ENCODE results near the gene SDHAF3.
"Not testable (repeated sequence)": the region's sequence is repeated elsewhere in the genome, so short reads cannot be mapped to it uniquely, and the experiment has no call there.

The SDHAF3 gene

DNA sequence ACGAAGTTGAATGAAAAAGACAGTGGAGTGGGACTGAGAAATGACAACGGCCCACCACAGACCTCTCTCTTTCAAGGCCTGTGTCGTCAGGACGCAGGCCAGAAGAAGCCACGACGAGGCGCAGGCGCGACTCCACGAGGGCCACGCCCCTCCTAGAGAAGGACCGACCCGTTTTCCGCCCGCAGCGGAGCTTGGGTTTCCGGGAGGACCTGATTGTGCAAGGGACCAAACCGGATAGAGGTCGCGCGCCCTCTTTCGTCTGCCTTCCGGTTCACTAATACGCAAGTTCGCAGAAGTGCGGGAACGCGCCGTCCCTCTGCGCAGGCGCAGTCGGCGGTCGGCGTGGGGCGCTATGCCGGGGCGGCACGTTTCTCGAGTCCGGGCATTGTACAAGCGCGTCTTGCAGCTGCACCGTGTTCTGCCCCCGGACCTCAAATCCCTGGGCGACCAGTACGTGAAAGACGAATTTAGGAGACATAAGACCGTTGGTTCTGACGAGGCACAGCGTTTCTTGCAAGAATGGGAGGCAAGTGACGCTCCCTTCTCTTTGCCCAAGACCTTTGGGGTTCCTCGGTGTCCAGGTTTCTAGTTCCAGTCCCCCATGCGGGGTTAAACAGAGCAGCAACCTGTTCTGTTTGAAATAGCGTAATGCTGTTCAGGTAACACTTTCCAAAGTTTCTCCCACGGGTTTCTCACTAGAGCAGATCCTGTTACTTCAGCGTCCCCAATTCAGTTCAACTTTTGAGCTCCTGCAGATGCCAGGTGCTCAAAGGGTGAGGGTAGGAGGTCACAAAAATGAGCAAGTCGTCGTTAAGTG, at the start of gene SDHAF3:
SDHAF3 (plus strand) TSS at position 327 of the 817 bp plus-strand sequence; CDS start at position 353, 26 bp downstream.
- peak; percentile 96 for DNase-seq

DNA sequence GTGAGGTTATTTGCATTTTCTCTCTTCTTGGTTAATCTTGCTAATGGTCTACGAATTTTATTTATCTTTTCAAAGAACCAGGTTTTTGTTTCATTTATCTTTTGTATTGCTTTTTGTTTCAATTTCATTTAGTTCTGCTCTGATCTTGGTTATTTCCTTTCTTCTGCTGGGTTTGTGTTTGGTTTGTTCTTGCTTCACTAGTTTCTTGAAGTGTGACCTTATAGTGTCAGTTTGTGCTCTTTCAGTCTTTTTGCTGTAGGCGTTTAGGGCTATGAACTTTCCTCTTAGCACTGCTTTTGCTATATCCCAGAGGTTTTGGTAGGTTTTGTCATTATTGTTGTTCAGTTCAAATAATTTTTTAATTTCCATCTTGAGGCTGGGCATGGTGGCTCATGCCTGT, 45.5 kb upstream of the SDHAF3 start:
- DNase-seq: not testable (repeated sequence)

DNA sequence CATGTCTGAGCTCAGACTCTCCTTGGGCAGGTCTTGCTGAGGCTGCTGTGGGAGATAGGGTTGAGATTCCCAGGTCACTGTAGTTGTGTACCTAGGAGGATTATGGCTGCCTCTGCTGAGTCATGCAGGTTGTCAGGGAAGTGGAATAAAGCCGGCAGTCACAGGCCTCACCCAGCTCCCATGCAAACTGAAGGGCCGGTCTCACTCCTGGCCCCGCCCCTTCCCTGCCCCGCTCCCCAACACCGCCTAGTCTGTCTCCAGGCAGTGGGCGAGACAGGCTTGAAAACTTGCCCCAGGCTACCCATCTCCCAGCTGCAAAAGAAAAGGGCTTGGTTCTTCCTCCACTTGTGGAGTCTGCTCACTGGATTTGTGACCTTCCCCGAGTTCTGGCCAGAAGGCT, 41.6 kb upstream of the SDHAF3 start:
- DNase-seq: no peak

DNA sequence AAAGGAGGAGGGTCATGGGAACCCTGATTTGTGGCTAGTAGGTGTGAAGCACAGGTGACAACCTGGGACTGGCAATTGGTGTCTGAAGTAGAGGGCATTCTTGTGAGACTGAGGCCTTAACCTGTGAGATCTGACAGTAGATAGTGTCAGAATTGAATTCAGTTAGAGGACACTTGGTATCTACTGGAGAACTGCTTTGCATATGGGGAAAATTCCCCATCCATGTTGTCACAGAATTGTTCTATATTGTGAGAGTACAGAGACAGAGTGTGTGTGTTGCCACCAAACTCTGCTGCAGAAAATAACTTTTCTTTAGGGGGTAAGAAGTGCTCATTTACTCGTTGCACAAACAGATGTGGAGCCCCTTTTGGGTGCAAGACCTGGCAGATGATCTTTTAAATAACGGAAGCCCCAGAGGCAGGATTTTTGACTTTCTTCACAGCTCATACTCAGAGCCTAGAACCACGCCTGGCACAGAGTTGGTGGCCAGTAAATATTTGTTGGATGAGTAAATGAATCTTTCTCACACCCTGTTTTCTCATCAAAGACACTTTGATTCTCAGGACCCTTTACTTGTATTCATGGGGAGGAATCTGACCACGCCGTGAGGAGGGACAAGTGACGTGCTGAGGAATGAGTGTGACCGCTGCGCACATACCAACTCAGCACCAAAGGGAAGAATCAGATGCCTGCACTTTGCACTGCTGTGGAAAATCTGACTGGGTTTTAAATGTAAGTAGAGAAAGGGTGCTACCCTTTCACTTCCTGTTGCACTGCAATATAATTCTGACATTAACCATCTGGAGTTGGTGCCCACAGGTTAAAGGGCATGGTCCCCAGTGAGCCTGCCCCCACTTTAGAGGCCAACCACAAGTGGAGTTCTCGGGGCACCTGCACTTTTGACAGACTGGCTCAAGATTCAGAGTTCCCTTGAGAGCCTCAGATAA, 39.2 kb upstream of the SDHAF3 start:
- no peak for DNase-seq

DNA sequence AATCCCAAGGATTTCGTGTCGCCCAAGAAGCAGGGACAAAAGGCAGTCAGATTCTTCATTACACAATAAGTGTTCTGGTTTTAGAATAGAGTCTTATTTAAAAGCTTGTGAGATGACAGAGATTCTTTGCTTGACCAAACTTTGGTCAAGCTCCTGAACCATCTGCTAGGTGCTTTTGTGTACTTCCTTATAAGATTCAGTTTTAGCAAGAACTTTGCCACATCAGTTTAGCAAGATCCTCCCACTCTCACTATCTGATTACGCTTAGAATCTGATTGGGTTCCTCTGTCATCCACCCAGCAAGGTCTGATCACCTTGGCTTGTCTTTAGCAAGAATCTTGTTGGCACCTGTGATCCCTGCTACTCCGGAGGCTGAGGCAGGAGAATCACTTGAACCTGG, 38.2 kb upstream of the SDHAF3 start:
- no peak for DNase-seq

DNA sequence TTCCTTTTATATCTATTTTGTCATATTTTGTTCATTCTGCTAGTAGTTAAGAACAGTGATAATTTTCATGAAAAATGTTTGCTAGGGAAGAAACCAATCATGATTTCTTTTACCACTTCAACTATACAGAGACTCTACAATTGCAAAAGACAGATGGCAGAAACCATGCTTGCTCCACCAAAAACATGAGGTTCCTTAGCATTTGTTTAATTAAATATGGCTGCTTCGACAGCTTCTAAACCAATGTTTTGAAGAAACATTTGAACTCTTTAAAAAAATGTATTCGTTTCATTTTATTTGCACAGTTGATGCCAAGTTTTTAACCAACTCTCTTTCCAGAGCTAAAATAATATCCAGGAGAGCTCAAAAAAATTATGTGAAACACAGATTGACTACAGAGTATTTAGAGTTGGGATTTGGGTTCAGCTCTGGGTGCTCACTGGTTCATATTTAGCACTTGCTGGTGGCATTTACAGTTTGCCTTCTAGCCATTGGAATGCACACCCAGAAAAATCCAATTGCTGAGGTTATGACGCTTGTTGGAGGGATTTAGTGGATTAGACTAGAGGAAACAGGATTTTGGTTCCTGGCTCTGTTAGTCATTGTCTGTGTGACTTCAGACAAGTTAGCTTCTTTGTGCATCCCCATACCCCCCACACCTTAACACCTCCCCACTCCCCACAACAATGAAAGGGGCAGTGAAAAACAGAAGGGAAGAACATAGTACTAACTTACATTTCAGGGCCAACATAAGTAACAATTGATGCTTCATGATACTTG, 35.8 kb upstream of the SDHAF3 start:
- no peak for DNase-seq

DNA sequence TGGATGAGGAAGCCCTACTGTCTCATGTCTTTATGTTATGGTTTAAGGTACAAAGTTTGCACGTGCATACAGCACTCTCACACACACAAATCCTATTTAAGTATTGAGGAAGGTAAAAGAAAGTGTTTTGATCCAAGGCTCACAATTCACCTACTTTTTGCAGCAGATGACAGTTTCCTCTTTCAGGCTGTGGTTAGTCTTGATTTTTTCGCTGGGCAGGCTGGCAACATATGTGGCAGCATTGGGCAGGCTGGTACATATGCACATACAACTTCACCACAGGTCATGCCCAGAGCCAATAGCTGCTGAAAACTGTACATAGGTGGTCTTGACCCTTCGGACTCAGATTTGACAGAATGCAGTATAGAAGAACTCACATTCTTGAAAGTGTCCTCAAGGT, 29.1 kb upstream of the SDHAF3 start:
- DNase-seq: no peak

DNA sequence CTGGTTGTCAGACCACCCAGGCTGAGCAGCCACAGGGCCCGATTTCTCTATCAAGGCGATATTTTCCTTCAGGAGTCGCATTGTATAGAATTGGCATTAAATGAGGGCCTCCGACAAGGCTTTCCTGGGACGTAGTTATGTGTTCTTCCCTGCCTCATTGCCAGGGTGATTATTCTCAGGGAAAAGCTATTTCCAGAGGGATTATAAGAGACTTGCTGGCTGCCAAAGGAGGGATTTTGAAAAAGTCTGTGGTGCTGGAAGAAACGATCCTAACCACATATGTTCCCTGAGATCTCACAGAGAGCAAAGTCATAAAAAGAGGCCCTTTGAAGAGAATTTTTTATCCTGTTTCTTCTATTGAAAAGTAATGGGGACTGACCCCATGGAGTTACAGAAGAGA, 27.7 kb upstream of the SDHAF3 start:
- no peak for DNase-seq

DNA sequence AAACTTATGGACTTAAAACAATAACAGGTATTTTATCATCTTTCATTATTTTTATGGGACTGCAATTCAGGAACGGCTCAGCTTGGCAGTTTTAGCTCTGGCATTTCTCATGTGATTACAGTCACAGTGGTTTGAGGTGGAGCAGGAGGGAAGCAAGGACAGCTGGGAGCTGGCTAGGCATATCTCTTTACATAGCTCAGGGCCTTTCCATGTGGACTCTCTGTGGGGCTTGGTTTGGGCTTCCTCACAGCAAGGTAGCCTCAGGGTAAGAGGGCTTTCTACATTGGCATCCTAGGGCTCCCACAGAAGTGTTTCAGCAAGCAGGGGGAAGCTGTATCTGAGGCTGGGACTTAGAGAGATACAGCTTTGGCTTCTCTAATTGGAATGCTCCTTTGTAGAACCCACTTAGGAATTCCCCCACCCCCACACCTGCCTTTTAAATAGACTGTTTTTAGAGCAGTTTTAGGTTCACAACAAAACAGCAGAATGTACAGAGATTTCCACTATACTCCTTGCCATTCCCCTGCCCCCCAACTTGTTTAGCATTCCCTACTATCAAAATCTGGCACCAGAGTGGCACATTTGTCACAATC, 26.6 kb upstream of the SDHAF3 start:
- DNase-seq: no peak

DNA sequence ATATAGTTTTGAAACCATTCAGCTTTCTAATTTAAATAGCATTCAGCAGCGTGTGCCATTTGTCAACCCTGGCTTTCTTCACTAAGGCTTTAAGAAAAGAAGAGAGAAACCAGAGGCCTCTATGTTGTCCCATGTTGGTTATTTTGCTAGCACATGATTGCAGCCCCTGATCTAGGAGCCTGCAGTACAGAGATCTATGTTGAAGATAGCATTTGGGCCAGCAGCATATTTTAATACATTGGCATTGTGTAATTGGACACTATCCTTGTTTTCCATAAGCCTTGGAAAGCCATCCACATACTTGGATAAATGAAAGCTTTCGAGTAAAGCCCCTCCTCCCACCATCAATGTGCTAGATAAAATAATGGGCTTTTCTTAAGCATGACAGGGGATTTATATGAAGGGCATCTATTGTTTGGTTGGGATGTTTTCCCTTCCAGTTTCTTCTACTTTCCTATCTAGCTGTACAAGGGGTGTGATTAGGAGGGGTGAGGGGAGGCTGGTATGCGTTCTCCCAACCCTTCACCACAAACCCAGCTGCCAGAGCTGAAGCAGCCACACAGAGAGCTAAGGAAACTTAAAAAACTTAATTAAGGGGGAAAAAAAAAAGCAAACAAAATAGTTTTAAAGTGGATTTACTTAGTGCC, 23.1 kb upstream of the SDHAF3 start:
- DNase-seq: no peak

DNA sequence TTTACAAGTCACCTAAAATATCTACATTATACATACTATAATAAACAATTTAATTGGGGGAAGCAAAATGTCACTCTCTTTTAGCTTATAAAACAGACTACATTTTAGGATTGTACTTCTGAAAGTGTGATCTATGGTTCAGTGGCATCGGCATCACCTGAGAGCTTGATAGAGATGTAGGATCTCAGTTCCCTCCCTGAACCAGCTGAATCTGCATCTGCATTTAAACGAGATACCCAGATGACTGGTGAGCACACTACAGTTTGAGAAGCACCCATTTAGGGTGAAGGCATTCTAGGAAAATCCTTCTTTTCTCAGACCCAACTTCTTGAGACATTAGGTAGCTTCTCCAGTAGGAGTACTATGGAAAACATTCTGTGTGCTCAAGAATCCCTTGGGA, 21.5 kb upstream of the SDHAF3 start:
- no peak for DNase-seq

DNA sequence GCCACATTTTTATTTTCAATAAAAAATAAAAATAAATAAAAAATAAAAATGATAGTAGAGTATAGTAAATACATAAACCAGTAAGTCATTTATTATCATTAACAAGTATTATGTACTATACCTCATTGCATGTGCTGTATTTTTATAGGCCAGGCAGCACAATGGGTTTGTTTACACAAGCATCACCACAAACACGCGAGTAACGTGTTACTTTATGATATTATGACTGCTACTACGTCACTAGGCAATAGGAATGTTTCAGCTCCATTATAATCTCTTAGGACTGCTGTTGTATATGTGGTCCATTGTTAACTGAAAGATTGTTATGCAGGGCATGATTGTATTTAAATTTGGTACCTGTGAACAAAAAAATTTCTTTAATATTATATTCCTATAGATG, 20.8 kb upstream of the SDHAF3 start:
- DNase-seq: no peak

DNA sequence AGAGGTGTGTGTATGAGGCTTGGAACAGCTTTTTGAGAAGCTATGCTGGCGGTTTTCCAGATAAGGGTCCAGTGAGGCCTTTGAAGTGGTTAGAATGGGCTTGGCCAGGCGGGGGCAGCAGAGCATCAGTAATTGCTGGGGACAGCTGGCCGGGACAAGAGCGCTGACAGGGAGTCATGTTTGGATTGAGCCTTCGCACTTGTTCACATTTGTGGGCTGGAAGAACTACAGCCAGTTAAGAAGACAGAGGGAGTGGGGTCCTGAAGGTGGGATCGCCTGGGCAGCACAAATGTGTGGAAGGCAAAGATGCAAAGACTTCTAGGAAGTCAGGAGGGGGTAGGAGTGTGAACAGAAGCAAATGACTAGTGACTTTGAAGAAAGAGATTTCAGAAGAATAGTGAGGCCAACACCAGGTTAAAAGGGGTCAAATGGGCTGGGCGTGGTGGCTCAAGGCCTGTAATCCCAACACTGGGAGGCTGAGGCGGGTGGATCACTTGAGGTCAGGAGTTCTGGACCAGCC, 12.7 kb upstream of the SDHAF3 start:
- peak; percentile 69 to 71 for DNase-seq

DNA sequence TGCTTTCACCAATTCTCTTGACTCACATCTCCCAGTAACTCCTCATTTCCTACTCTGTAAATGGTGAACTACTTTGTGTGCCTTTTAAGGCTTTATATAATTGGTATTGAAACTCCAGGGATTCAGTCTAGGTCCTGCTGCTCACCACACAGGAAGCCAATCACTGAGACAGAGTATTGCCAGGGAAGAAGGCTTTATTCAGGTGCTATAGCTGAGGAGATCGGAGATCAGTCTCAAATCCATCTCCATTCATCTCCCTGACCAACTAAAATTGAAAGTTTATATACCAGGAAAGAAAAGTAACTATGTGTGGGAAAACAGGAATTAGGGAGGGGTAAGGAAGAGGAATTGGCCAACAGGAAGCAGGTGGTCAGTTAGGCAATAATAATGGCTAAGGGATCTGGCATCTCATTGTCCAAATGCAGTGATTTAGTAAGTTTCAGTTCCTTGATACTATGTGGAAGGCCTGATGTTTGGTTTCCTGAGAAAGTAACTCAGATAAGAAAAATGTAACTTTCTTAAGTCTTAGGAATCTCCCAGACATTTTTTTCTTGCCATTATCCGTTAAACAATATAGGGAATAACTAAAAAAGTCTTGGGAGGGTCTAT, 10.2 kb upstream of the SDHAF3 start:
- DNase-seq: no peak

DNA sequence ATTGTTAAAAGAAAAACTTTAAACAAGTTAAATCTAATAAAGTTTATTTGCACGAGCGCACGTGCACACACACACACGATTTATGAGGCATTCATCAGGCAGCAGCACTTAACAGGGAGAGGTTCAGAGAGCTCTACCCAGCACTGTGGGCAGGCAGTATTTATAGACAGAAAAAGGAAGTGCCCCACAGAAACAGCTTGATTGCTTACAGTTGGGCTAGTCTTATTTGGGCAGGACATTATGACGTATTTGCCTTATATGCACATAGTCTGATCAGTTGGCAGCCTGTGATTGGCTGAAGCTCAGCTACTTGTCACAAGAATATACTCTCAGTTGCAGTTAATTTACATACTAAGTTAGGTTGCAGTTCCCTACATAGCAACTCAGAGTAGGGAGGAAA, 1.2 kb upstream of the SDHAF3 start:
- no peak for DNase-seq

DNA sequence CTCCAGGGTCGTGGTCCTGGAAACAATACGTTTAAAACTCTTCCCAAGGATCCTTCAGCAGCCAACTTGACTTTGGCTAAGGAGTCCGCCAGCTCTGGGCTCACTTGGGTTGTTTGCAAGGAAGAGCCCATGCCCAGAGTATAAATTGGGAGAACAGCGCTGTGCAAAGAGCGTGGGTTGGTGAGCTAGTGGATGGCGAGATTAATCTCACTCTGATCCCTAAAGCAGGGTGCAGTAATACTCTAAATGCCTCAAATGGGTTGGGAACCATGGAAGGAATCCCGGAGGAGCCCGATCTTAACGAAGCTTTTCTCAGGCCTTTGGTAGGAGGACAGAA, 495 bp upstream of the SDHAF3 start:
- DNase-seq: no peak

DNA sequence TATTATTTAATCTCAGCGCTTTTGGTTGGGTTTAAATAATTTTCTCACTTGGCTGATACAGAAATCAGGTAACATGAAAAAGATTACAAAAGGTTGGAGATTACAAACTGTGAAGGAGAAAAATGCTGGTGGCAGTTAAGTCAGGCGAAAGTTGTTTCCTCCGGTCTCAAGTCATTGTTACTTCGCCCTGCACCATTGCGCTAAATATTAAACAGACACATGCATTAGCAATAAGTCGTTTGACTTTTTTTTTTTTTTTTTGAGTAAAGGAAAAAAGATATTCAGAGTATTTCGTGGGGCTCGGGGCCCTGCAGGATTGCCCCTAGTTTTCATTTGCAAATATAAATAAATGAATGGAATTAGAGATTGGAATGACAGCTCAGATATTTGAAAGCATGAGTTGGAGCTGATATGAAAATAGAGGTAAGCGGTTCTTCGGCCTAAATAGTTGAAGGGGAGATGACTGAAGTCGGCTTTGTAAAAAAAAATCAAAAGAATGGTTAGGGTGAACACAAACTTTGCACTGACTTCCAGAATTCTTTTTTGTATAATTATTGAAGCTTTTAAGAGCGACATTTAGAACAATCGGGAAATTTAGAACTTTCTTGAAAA, 914 bp downstream of the SDHAF3 start:
- no peak for DNase-seq

DNA sequence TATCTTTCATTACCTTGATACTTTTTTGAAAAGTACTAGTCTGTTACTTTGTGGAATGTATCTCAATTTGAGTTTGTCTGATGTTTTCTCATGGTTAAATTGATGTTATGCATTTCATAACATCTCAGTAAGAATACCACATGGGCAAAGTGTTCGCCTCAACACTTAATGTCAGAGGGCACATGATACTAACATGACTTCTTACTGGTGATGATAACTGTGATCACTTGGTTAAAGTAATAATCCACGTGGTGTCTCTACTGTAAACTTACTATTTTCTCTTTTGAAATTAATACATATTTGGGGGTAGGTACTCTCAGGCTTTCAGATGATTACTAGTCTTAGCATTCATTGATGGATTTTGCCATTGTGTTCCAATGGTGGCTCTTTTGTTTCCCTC, 2.2 kb downstream of the SDHAF3 start:
- DNase-seq: no peak

DNA sequence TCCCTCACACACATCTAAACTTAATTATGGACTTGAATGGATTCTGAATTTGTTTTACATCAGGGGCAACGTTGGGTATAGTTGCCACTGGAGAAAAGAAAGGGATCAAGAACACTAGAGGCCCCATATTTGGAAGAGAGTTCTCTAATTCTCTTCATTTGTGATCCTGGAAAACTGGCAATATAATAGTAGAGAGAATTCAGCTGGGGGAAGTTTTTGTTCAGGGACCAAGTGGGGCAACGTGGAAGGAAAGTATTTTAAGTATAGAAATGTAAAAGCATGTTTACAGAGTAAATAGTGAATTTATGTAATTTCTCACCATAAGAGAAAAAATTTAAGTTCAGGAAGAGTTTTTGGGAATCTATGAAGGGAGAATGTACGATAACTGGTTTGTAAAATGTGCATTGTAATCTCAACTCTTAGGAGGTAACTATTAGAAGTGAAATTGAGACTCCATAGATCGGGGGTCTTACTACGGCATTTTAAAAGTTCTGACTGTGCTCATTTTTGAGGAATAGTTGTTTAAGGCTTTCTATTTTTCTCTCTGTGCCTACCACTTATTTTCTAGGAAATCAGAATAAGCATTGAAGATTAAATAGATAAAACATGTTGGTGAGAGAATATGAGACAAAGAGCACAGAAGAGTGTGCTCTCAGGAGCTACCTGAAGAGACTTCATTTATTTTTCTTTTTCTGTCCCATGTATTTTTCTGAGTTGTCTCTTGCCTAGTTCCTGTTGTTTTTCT, 3.4 kb downstream of the SDHAF3 start:
- DNase-seq: no peak

DNA sequence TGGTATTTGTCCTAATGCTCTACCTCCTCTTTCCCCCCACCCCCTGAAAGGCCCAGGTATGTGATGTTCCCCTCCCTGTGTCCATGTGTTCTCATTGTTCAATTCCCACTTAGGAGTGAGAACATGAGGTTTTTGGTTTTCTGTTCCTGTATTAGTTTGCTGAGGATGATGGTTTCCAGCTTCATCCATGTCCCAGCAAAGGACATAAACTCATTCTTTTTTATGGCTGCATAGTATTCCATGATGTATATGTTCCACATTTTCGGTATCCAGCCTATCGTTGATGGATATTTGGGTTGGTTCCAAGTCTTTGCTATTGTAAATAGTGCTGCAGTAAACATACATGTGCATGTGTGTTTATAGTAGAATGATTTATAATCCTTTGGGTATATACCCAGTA, 5.6 kb downstream of the SDHAF3 start:
- DNase-seq: not testable (repeated sequence)
